Mammary epithelial cell (primary cell): ENCODE measurements around the gene TJP2.

Experiments
- EZH2 ChIP-seq: IDR thresholded peaks from 2 replicates; pipeline ENCODE4 v1.6.1; 2012; ENCODE audit warnings: low read length, inconsistent platforms, borderline replicate concordance
- TF ChIP-seq, protein P1 (sequence below), 2 donors: IDR thresholded peaks in 1 of 2; conservative IDR thresholded peaks in 1 of 2; 2 replicates each; pipeline ENCODE4 v1.5.1; 2011 to 2012; ENCODE audit warnings: inconsistent platforms in 2 of 2, low read length in 2 of 2, mild to moderate bottlenecking in 2 of 2, control low read depth in 1 of 2, low read depth in 1 of 2; ENCODE audit not compliant: insufficient read depth in 1 of 2; ENCODE audit errors: extremely low read depth in 1 of 2

DNA sequence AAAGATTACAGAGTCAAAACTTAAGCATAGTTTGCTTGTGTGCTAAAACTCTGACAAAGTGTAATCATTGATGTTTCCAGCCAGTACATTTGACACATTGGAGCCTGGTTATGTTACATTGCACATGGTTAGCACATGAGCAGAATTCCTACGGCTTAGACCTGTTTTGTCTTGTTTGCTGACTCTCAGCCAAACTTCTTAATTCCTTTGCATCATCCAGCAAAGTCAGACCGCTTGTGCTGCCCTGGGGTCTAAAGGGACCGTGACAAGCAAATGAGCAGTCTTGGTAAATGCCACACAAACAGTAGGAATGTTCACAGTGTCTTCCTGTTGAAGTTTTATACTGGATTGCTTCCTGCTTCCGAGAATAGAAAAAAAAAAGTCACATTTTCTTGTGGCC lies 79.0 kb downstream of the TJP2 start:
- TF ChIP-seq EZH2 = no peak
- TF ChIP-seq, protein P1, sequence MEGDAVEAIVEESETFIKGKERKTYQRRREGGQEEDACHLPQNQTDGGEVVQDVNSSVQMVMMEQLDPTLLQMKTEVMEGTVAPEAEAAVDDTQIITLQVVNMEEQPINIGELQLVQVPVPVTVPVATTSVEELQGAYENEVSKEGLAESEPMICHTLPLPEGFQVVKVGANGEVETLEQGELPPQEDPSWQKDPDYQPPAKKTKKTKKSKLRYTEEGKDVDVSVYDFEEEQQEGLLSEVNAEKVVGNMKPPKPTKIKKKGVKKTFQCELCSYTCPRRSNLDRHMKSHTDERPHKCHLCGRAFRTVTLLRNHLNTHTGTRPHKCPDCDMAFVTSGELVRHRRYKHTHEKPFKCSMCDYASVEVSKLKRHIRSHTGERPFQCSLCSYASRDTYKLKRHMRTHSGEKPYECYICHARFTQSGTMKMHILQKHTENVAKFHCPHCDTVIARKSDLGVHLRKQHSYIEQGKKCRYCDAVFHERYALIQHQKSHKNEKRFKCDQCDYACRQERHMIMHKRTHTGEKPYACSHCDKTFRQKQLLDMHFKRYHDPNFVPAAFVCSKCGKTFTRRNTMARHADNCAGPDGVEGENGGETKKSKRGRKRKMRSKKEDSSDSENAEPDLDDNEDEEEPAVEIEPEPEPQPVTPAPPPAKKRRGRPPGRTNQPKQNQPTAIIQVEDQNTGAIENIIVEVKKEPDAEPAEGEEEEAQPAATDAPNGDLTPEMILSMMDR (conservative IDR thresholded peaks at IDR 0.05 in 1 of 2, IDR thresholded peaks at IDR 0.05 in 1 of 2; ENCODE audit: extremely low read depth in 1 of 2, insufficient read depth in 1 of 2, low read depth in 1 of 2, low read length in 2 of 2) = no peak
